HCT116 (cell line): Measurements from ENCODE around the gene ROGDI.

Experiments
- CBX3 ChIP-seq: IDR thresholded peaks from 2 replicates; pipeline ENCODE4 v1.6.1; 2012; ENCODE audit warnings: low read depth
- ELF1 ChIP-seq: IDR thresholded peaks from 2 replicates; pipeline ENCODE4 v1.6.1; 2012; ENCODE audit warnings: low read depth, borderline replicate concordance
- EZH2 ChIP-seq: fragments of 200-600 bp; sonication (generic); IDR thresholded peaks from 2 replicates; pipeline ENCODE4 v1.6.1; 2017; ENCODE audit warnings: antibody characterized with exemption, mixed run types
- EZH2phosphoT487 ChIP-seq: fragments of 200-600 bp; IDR thresholded peaks from 2 replicates; pipeline ENCODE4 v1.6.1; 2018; ENCODE audit warnings: antibody characterized with exemption, borderline replicate concordance
- POLR2A ChIP-seq: IDR thresholded peaks from 2 replicates; pipeline ENCODE4 v1.7.0; 2011; ENCODE audit warnings: borderline replicate concordance; ENCODE audit not compliant: insufficient read depth, insufficient read length; ENCODE audit errors: extremely low read depth
- POLR2AphosphoS5 ChIP-seq: IDR thresholded peaks from 2 replicates; pipeline ENCODE4 v1.6.1; 2011; ENCODE audit warnings: mild to moderate bottlenecking, low read depth, low read length, moderate library complexity
- RAD21 ChIP-seq: IDR thresholded peaks from 2 replicates; pipeline ENCODE4 v1.6.1; 2012; ENCODE audit warnings: low read depth, mild to moderate bottlenecking
- SIN3A ChIP-seq: IDR thresholded peaks from 2 replicates; pipeline ENCODE4 v1.6.1; 2012; ENCODE audit warnings: low read depth
- ZFX ChIP-seq: fragments of 450-650 bp; IDR thresholded peaks from 2 replicates; pipeline ENCODE4 v1.6.1; 2017
- ZNF274 ChIP-seq: fragments of 200-500 bp; sonication (Bioruptor generic); IDR thresholded peaks from 2 replicates; pipeline ENCODE4 v1.6.1; 2014; ENCODE audit warnings: mild to moderate bottlenecking, low read depth, low read length, inconsistent platforms
- TF ChIP-seq, protein P1 (sequence below), 3 experiments: fragments of 200-600 bp in 1 of 3; sonication (generic) in 1 of 3; IDR thresholded peaks in 2 of 3; conservative IDR thresholded peaks in 1 of 3; 2 replicates each; pipeline ENCODE4 v1.5.1; 2012 to 2017; ENCODE audit warnings: low read depth in 2 of 3, low read length in 2 of 3, antibody characterized with exemption in 1 of 3, borderline replicate concordance in 1 of 3, control low read depth in 1 of 3, mild to moderate bottlenecking in 1 of 3, mixed read lengths in 1 of 3, mixed run types in 1 of 3, moderate library complexity in 1 of 3; ENCODE audit not compliant: insufficient read depth in 1 of 3
- TF ChIP-seq, protein P2 (sequence below): IDR thresholded peaks from 2 replicates; pipeline ENCODE4 v1.6.1; 2011; ENCODE audit warnings: mild to moderate bottlenecking, low read length, moderate library complexity; ENCODE audit not compliant: insufficient replicate concordance; ENCODE audit errors: extremely low read depth
- TF ChIP-seq, protein P3 (sequence below): IDR thresholded peaks from 2 replicates; pipeline ENCODE4 v1.6.1; 2012

DNA sequence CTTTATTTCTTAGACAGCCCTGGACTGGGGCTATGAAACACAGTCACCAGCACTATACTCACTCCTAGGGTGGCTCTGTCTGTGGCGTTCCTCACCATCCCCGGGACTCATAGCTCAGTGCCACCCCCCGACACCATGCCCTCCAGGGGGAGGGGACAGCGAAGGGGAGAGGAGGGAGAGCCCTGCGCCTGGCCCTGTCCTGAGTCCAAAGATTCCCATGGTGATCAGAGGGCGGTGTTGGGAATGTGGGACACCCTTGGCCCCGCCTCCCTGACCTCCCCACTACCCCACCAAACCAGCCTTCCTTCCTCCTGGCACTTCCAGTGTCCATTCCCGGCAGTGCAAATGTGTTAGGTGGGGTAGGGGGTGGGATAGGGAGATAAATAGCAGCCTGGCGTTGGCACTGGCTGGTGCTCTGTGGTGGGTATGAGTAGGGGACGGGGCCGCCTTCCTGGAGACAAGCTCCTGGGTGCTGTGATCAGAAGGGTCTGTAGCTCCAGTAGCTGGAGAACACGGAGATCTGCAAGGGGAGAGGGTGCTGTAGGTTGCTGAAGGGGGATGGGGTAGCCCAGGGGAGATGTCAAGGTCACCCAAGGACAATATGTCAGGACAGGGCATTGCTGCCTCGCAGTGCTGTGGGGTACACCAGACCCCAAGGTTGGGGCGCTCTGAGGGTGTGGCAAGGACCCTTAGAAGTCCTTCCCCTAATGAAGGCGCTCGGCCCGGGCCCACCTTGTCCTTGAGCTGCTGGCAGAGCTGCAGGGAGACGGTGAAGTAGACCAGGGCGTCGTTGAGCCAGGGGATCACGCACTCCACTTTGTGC is 5.2 kb downstream of the ROGDI start:
- TF ChIP-seq EZH2phosphoT487: no peak
- no peak for TF ChIP-seq EZH2
- TF ChIP-seq ELF1: no peak
- TF ChIP-seq CBX3: no peak
- no peak for TF ChIP-seq POLR2A
- TF ChIP-seq SIN3A: no peak
- no peak for TF ChIP-seq RAD21
- TF ChIP-seq, protein P1, sequence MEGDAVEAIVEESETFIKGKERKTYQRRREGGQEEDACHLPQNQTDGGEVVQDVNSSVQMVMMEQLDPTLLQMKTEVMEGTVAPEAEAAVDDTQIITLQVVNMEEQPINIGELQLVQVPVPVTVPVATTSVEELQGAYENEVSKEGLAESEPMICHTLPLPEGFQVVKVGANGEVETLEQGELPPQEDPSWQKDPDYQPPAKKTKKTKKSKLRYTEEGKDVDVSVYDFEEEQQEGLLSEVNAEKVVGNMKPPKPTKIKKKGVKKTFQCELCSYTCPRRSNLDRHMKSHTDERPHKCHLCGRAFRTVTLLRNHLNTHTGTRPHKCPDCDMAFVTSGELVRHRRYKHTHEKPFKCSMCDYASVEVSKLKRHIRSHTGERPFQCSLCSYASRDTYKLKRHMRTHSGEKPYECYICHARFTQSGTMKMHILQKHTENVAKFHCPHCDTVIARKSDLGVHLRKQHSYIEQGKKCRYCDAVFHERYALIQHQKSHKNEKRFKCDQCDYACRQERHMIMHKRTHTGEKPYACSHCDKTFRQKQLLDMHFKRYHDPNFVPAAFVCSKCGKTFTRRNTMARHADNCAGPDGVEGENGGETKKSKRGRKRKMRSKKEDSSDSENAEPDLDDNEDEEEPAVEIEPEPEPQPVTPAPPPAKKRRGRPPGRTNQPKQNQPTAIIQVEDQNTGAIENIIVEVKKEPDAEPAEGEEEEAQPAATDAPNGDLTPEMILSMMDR (IDR thresholded peaks at IDR 0.05 in 2 of 3, conservative IDR thresholded peaks at IDR 0.05 in 1 of 3; ENCODE audit: borderline replicate concordance in 1 of 3, insufficient read depth in 1 of 3, low read depth in 2 of 3, low read length in 2 of 3): no peak
- TF ChIP-seq, protein P2, sequence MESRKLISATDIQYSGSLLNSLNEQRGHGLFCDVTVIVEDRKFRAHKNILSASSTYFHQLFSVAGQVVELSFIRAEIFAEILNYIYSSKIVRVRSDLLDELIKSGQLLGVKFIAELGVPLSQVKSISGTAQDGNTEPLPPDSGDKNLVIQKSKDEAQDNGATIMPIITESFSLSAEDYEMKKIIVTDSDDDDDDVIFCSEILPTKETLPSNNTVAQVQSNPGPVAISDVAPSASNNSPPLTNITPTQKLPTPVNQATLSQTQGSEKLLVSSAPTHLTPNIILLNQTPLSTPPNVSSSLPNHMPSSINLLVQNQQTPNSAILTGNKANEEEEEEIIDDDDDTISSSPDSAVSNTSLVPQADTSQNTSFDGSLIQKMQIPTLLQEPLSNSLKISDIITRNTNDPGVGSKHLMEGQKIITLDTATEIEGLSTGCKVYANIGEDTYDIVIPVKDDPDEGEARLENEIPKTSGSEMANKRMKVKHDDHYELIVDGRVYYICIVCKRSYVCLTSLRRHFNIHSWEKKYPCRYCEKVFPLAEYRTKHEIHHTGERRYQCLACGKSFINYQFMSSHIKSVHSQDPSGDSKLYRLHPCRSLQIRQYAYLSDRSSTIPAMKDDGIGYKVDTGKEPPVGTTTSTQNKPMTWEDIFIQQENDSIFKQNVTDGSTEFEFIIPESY: no peak
- TF ChIP-seq POLR2AphosphoS5: no peak
- TF ChIP-seq, protein P3, sequence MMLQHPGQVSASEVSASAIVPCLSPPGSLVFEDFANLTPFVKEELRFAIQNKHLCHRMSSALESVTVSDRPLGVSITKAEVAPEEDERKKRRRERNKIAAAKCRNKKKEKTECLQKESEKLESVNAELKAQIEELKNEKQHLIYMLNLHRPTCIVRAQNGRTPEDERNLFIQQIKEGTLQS: no peak
- TF ChIP-seq ZNF274: no peak
- TF ChIP-seq ZFX: no peak
